Stomach smooth muscle (tissue), 2 donors: ENCODE measurements around the gene PDZD2.

Source experiments
- H3K27ac ChIP-seq: one replicate; pipeline ENCODE4 v1.7.0; 2013; ENCODE audit warnings: mild to moderate bottlenecking, low read length, inconsistent platforms
- H3K27me3 ChIP-seq, 2 donors: one replicate each; pipeline ENCODE4 v1.7.0; 2013; ENCODE audit warnings: low read length in 2 of 2; ENCODE audit not compliant: insufficient read depth in 2 of 2, control insufficient read depth in 1 of 2
- H3K36me3 ChIP-seq, 2 donors: one replicate each; pipeline ENCODE4 v1.7.0; 2013; ENCODE audit warnings: low read length in 2 of 2; ENCODE audit not compliant: control insufficient read depth in 2 of 2, insufficient read depth in 2 of 2
- H3K4me1 ChIP-seq: one replicate; pipeline ENCODE4 v1.7.0; 2013; ENCODE audit warnings: low read length; ENCODE audit not compliant: control insufficient read depth, insufficient read depth
- H3K4me3 ChIP-seq, 2 donors: one replicate each; pipeline ENCODE4 v1.7.0; 2013; ENCODE audit warnings: low read length in 2 of 2
- H3K9ac ChIP-seq, 2 donors: one replicate each; pipeline ENCODE4 v1.7.0; 2013; ENCODE audit warnings: low read length in 2 of 2, mild to moderate bottlenecking in 1 of 2
- H3K9me3 ChIP-seq, 2 donors: one replicate each; pipeline ENCODE4 v1.7.0; 2013; ENCODE audit warnings: low read length in 2 of 2; ENCODE audit not compliant: control insufficient read depth in 2 of 2
- donor health status: healthy.
- donor health status: Pancreatic carcinoma.

PDZD2 gene

DNA sequence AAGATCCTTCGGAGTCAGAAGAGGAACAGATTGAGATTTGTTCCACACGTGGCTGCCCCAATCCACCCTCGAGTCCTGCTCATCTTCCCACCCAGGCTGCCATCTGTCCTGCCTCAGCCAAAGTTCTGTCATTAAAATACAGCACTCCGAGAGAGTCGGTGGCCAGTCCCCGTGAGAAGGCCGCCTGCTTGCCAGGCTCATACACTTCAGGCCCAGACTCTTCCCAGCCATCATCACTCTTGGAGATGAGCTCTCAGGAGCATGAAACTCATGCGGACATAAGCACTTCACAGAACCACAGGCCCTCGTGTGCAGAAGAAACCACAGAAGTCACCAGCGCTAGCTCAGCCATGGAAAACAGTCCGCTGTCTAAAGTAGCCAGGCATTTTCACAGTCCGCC is 449.3 kb downstream of the PDZD2 start:
- H3K27ac ChIP-seq = no peak overlapping the region
- no peaks in the 10 kb centered on the region for H3K9me3 ChIP-seq
- H3K27me3 ChIP-seq = no peaks in the 10 kb centered on the region
- no peak overlapping the region for H3K4me3 ChIP-seq
- H3K9ac ChIP-seq = no peak overlapping the region
- peaks cover 9 to 16% of the 10 kb centered on the region in 2 donors for H3K36me3 ChIP-seq
- peaks cover 4% of the 10 kb centered on the region for H3K4me1 ChIP-seq

DNA sequence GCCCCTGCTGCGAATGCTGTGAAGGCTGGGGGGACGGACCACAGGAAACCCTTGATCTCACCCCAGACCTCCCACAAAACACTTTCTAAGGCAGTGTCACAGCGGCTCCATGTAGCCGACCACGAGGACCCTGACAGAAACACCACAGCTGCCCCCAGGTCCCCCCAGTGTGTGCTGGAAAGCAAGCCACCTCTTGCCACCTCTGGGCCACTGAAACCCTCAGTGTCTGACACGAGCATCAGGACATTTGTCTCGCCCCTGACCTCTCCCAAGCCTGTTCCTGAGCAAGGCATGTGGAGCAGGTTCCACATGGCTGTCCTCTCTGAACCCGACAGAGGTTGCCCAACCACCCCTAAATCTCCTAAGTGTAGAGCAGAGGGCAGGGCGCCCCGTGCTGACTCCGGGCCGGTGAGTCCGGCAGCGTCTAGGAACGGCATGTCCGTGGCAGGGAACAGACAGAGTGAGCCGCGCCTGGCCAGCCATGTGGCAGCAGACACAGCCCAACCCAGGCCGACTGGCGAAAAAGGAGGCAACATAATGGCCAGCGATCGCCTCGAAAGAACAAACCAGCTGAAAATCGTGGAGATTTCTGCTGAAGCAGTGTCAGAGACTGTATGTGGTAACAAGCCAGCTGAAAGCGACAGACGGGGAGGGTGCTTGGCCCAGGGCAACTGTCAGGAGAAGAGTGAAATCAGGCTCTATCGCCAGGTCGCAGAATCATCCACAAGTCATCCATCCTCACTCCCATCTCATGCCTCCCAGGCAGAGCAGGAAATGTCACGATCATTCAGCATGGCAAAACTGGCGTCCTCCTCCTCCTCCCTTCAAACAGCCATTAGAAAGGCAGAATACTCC is 450.4 kb downstream of the PDZD2 start:
- Histone ChIP-seq H3K27ac (no peak overlapping the region), H3K9ac (no peak overlapping the region)

DNA sequence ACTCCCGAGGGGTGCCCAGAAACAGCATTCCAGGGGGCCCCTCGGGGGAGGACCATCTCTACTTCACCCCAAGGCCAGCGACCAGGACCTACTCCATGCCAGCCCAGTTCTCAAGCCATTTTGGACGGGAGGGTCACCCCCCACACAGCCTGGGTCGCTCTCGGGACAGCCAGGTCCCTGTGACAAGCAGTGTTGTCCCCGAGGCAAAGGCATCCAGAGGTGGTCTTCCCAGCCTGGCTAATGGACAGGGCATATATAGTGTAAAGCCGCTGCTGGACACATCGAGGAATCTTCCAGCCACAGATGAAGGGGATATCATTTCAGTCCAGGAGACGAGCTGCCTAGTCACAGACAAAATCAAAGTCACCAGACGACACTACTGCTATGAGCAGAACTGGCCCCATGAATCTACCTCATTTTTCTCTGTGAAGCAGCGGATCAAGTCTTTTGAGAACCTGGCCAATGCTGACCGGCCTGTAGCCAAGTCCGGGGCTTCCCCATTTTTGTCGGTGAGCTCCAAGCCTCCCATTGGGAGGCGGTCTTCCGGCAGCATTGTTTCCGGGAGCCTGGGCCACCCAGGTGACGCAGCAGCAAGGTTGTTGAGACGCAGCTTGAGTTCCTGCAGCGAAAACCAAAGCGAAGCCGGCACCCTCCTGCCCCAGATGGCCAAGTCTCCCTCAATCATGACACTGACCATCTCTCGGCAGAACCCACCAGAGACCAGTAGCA is 451.3 kb downstream of the PDZD2 start:
- Histone ChIP-seq H3K9ac (no peak overlapping the region), H3K36me3 (peaks cover 8 to 16% of the 10 kb centered on the region in 2 donors), H3K9me3 (no peaks in the 10 kb centered on the region)

More for the DNA sequence above, 450.4 kb downstream of the PDZD2 start:
- H3K4me1 ChIP-seq = peaks cover 6% of the 10 kb centered on the region
- no peaks in the 10 kb centered on the region for H3K9me3 ChIP-seq
- no peaks in the 10 kb centered on the region for H3K27me3 ChIP-seq
- peaks cover 8 to 16% of the 10 kb centered on the region in 2 donors for H3K36me3 ChIP-seq
- no peak overlapping the region for H3K4me3 ChIP-seq

DNA sequence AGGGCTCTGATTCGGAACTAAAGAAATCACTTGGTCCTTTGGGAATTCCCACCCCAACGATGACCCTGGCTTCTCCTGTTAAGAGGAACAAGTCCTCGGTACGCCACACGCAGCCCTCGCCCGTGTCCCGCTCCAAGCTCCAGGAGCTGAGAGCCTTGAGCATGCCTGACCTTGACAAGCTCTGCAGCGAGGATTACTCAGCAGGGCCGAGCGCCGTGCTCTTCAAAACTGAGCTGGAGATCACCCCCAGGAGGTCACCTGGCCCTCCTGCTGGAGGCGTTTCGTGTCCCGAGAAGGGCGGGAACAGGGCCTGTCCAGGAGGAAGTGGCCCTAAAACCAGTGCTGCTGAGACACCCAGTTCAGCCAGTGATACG is 451.8 kb downstream of the PDZD2 start:
- Histone ChIP-seq H3K9me3 (no peaks in the 10 kb centered on the region), H3K27ac (no peak overlapping the region), H3K9ac (no peak overlapping the region), H3K4me3 (no peak overlapping the region), H3K27me3 (no peaks in the 10 kb centered on the region), H3K36me3 (peaks cover 8 to 16% of the 10 kb centered on the region in 2 donors), H3K4me1 (peaks cover 17% of the 10 kb centered on the region)

More for the DNA sequence above, 451.3 kb downstream of the PDZD2 start:
- H3K4me1 ChIP-seq = peaks cover 14% of the 10 kb centered on the region
- no peak overlapping the region for H3K4me3 ChIP-seq
- no peaks in the 10 kb centered on the region for H3K27me3 ChIP-seq
- no peak overlapping the region for H3K27ac ChIP-seq

DNA sequence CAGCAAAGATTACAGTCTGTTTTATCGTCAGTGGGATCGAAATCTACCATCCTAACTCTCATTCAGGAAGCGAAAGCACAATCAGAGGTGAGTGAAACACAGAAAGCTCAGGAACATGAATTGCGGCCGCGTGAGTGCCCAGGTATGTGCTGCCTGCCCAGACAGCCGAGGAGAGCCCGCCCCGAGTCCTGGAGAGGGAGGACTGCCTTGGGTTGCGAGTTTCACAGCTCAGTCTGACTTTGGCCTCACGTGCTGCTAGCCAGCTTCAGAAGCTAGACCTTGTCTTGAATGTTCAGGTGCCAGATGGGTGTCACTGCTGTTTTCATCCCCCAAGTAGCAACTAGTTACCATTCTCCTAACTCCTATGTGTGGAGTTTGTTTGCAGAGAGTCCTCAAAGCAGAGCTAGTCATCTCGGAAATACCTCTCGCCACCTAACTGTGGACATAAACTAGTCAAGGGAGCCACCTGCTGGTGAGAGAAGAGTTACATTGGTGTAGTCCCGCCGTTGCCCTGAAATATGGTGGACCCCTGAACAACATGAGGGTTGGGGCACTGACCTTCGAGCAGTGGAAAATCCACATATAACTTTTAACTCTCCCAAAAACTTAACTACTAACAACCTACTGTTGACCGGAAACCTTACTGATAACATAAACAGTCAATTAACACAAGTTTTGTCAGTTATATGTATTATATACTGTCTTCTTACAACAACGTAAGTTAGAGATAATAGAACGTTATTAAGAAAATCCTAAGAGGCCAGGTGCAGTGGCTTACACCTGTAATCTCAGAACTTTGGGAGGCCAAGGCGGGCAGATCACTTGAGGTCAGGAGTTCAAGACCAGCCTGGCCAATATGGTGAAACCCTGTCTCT is 454.2 kb downstream of the PDZD2 start:
- H3K9ac ChIP-seq = no peak overlapping the region
- H3K27ac ChIP-seq = no peak overlapping the region
- peaks cover 20% of the 10 kb centered on the region for H3K4me1 ChIP-seq
- peak overlapping the region in 1 of 2 donors; percentile 17 for H3K4me3 ChIP-seq
- no peaks in the 10 kb centered on the region for H3K27me3 ChIP-seq
- no peaks in the 10 kb centered on the region for H3K9me3 ChIP-seq
- H3K36me3 ChIP-seq = peaks cover 4 to 8% of the 10 kb centered on the region in 2 donors

DNA sequence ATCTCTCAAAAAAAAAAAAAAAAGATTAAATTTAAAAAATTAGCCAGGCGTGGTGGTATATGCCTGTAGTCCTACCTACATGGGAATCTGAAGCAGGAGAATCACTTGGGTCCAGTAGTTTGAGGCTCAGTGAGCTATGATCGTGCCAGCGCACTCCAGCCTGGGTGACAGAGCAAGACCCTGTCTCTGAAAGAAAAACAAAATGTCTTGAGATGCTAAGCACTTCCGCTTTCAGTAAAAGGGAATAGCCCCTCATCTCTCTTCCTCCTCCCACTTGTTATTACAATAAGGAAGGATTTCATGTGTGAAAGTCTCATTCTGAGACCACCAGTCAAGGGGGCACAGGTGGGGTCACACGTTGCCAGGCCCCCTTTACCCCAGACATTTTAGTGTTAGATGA is 455.8 kb downstream of the PDZD2 start:
- H3K9me3 ChIP-seq = no peaks in the 10 kb centered on the region
- peak overlapping the region; percentile 46 for H3K27ac ChIP-seq
- no peak overlapping the region for H3K9ac ChIP-seq
- peaks cover 5 to 8% of the 10 kb centered on the region in 2 donors for H3K36me3 ChIP-seq
- H3K4me1 ChIP-seq = peaks cover 34% of the 10 kb centered on the region
- no peak overlapping the region for H3K4me3 ChIP-seq
- no peaks in the 10 kb centered on the region for H3K27me3 ChIP-seq

DNA sequence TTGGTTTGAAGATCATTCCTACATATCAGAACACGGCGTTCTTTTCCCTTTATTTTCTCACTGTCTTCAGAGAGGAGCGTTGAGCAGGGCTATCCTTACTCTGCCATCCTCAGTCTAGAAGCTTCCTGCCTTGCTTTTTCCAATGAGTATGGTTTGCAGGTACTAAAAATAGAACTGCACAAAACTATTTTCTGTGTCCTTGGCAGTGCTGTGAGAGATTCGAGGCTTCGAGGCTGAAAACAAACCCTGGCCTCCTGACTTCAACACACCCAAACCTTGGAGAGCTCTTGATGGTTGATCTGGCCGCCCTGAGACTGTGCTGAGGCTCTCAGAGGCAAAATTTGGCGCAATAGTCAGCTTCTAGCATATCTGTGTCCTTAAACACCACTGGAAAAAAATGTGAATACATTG is 456.3 kb downstream of the PDZD2 start:
- peak overlapping the region in 1 of 2 donors; percentile 11 for H3K4me3 ChIP-seq
- no peaks in the 10 kb centered on the region for H3K9me3 ChIP-seq
- peaks cover 3 to 7% of the 10 kb centered on the region in 2 donors for H3K36me3 ChIP-seq
- H3K27me3 ChIP-seq = no peaks in the 10 kb centered on the region
- H3K9ac ChIP-seq = no peak overlapping the region
- H3K27ac ChIP-seq = peak overlapping the region; percentile 46
- peaks cover 40% of the 10 kb centered on the region for H3K4me1 ChIP-seq

DNA sequence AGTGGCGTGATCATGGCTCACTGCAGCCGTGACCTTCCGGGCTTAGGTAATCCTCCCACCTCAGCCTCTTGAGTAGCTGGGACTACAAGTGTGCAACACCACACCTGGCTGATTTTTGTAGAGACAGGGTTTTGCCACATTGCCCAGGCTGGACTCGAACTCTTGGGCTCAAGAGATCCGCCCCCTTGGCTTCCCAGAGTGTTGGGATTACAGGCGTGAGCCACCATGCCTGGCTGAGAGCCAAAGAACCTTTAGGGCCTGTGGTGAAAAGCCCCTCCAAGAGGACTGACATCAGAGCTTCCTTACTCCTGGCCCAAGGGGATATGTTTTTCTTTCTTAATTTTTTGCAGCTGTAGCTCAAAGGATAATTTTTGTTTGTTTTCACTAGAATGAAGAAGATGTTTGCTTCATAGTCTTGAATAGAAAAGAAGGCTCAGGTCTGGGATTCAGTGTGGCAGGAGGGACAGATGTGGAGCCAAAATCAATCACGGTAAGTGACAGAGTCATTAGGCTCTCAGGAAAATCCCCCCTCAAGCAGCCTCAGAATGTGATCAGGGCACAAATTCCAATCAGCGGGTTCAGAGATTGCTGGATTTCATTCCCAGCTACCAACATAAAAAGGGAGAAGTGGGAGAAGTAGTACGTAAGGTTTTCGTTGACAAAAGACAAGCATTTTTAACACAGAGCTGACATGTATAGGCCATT is 458.1 kb downstream of the PDZD2 start:
- Histone ChIP-seq H3K27me3 (no peaks in the 10 kb centered on the region), H3K36me3 (peaks cover 11 to 20% of the 10 kb centered on the region in 2 donors), H3K27ac (no peak overlapping the region), H3K4me1 (peaks cover 44% of the 10 kb centered on the region), H3K4me3 (no peak overlapping the region), H3K9ac (no peak overlapping the region), H3K9me3 (no peaks in the 10 kb centered on the region)

DNA sequence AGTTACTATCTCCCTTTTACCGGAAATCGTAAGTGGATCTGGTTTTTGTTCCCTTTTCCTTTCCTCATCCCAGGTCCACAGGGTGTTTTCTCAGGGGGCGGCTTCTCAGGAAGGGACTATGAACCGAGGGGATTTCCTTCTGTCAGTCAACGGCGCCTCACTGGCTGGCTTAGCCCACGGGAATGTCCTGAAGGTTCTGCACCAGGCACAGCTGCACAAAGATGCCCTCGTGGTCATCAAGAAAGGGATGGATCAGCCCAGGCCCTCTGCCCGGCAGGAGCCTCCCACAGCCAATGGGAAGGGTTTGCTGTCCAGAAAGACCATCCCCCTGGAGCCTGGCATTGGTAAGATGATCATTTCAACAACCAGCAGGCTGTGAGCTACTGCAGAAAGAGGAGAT is 459.4 kb downstream of the PDZD2 start:
- Histone ChIP-seq H3K27ac (peak overlapping the region; percentile 76), H3K4me1 (peaks cover 39% of the 10 kb centered on the region), H3K27me3 (no peaks in the 10 kb centered on the region), H3K9me3 (no peaks in the 10 kb centered on the region), H3K9ac (no peak overlapping the region), H3K4me3 (no peak overlapping the region), H3K36me3 (peaks cover 15 to 29% of the 10 kb centered on the region in 2 donors)

DNA sequence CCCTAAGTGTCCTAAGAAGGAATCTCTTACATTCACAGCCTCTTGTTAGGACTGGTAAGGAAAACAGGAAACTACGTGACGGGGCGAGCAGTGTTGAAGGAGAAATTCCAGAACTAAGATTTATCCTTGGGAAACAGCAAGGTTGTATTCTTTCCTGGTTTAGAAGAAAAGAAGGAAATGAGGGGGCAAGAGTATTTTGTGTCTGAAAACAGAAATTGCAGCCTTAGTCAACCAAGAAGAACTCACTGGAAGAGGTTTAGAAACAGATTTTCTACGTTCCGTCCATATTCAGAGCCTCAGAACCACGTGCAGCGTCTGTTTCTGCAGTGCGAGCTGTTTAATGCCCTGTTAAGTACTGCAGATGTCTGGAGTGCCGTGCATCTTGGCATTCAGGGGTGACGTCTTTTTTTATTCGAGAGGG is 460.0 kb downstream of the PDZD2 start:
- Histone ChIP-seq H3K9ac (no peak overlapping the region), H3K27me3 (no peaks in the 10 kb centered on the region), H3K9me3 (no peaks in the 10 kb centered on the region), H3K4me3 (peak overlapping the region in 1 of 2 donors; percentile 29), H3K36me3 (peaks cover 20 to 35% of the 10 kb centered on the region in 2 donors), H3K4me1 (peaks cover 38% of the 10 kb centered on the region), H3K27ac (peak overlapping the region; percentile 76)
